ENCODE data around the gene ZNF507. TPM values are rescaled to one million over a fixed set of nuclear protein-coding genes. Genes with fewer than 3 reads are reported as not detected.

Gene ZNF507
- total RNA-seq, 1 experiment from 2014 or later: 31.1 TPM

DNA sequence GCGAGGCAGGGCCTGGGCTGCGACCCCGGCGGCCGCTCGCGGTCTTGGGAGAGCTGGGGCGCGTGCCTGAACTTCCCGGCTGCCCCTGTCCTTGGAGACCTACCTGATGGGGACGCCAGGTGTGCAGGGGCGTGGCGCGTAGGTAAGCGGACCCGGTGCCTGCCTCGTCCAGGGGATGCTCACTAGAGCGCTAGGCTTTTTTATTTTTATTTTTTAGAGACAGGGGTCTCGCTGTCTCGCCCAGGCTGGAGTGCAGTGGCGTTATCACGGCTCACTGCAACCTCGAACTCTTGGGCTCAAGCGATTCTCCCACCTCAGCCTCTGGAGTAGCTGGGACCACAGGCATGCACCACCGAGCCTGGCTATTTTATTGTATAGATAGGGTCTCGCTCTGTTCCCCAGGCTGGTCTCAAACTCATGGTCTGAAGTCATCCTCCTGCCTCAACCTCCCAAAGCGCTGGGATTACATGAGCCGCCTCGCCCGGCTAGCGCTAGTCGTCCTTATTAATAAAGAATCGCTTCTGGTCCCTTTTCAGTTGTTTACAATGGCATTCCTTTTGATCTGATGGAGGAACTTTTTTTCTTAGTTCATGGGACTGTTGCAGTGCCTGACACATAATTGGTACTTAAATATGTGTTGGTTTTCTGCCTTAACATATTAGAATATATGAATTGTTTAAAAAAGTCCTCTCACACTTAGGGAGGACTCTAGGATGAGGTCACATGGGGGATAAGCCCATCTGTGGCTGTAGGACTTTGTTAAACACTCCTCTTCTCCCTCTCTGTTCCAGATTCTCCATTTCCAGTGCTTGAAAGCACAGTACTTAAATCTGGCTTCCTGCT lies 61.0 kb downstream of the ZNF507 start:
- H2BK5ac ChIP-seq (ENCODE audit: insufficient read length, low read length): no peak overlapping the region
- TF ChIP-seq, protein P1, sequence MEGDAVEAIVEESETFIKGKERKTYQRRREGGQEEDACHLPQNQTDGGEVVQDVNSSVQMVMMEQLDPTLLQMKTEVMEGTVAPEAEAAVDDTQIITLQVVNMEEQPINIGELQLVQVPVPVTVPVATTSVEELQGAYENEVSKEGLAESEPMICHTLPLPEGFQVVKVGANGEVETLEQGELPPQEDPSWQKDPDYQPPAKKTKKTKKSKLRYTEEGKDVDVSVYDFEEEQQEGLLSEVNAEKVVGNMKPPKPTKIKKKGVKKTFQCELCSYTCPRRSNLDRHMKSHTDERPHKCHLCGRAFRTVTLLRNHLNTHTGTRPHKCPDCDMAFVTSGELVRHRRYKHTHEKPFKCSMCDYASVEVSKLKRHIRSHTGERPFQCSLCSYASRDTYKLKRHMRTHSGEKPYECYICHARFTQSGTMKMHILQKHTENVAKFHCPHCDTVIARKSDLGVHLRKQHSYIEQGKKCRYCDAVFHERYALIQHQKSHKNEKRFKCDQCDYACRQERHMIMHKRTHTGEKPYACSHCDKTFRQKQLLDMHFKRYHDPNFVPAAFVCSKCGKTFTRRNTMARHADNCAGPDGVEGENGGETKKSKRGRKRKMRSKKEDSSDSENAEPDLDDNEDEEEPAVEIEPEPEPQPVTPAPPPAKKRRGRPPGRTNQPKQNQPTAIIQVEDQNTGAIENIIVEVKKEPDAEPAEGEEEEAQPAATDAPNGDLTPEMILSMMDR (conservative IDR thresholded peaks at IDR 0.05): no peak
- no peak overlapping the region for H2BK20ac ChIP-seq (ENCODE audit: low read depth, low read length, poor library complexity, severe bottlenecking)
- H3K79me1 ChIP-seq (ENCODE audit: insufficient read depth, low read depth, low read length, poor library complexity, severe bottlenecking): peaks cover 5% of the 10 kb centered on the region
- H3K56ac ChIP-seq (ENCODE audit: insufficient read length, low read depth, low read length): no peak overlapping the region
- peak overlapping the region; percentile 79 for H3K4me2 ChIP-seq (ENCODE audit: insufficient read depth, insufficient read length, low read length)
- Mint-ChIP-seq H3K4me3 (peak overlapping the region; percentile 82 to 91), H3K9me3 (no peaks in the 10 kb centered on the region), H3K36me3 (ENCODE audit: insufficient read depth in 1 of 3, low read depth in 3 of 3) (peaks cover 24 to 38% (median 37%) of the 10 kb centered on the region in 3 experiments), H3K27ac (peak overlapping the region in 2 of 3 experiments; percentile 44 to 46; a peak in 2 of 7 replicates), H3K27me3 (ENCODE audit: low read depth) (no peaks in the 10 kb centered on the region), H3K4me1 (peaks cover 30 to 31% of the 10 kb centered on the region in 2 experiments)
- no peaks in the 10 kb centered on the region for H4K20me1 ChIP-seq (ENCODE audit: control insufficient read depth, insufficient read depth, insufficient read length)
- H2BK15ac ChIP-seq (ENCODE audit: low read depth, low read length): no peak overlapping the region
- no peak for DNase-seq
- no peak overlapping the region for H2BK12ac ChIP-seq (ENCODE audit: insufficient read length, low read depth, low read length)
- H3K4ac ChIP-seq (ENCODE audit: low read depth, low read length): no peak overlapping the region
- H3K9ac ChIP-seq (ENCODE audit: extremely low read depth, insufficient read length, low read length): peak overlapping the region; percentile 20
- no peaks in the 10 kb centered on the region for H3K27me3 ChIP-seq (ENCODE audit: insufficient read depth, low read length)
- H4K8ac ChIP-seq (replicated peaks; ENCODE audit: insufficient read length, low read depth, low read length): no peak overlapping the region
- H3K23me2 ChIP-seq (ENCODE audit: insufficient read length, low read depth, low read length, poor library complexity, severe bottlenecking): peaks cover 8% of the 10 kb centered on the region
- no peak overlapping the region for H2AK5ac ChIP-seq (ENCODE audit: insufficient read length, low read length)
- no peak overlapping the region for H4K5ac ChIP-seq (ENCODE audit: insufficient read length, low read depth, low read length)
- H3K27ac ChIP-seq (ENCODE audit: insufficient read length, low read depth, low read length): no peak overlapping the region
- WGBS (ENCODE audit: extremely low coverage, insufficient read length, low lambda C conversion rate): no CpG with 5 or more reads among the region's 33 CpGs
- no peaks in the 10 kb centered on the region for H3K9me3 ChIP-seq (ENCODE audit: control insufficient read depth, low read depth, low read length)
- peaks cover 5% of the 10 kb centered on the region; the same call in 1 of the 2 replicates for H3K79me2 ChIP-seq (ENCODE audit: insufficient read depth, low read length)
- no peak overlapping the region; the same call in 1 of the 2 replicates for H3K14ac ChIP-seq (ENCODE audit: insufficient read depth, low read length)
- H3T11ph ChIP-seq (ENCODE audit: low read length): no peak overlapping the region
- H3K18ac ChIP-seq (ENCODE audit: insufficient read length, low read depth, low read length): no peak overlapping the region
- H4K91ac ChIP-seq (ENCODE audit: insufficient read length, low read depth, low read length): no peak overlapping the region
- H2BK120ac ChIP-seq (ENCODE audit: low read depth, low read length, poor library complexity, severe bottlenecking): no peak overlapping the region
- peaks cover 7% of the 10 kb centered on the region; the same call in 1 of the 2 replicates for H3K4me1 ChIP-seq (ENCODE audit: insufficient read depth, low read length)
- H3K23ac ChIP-seq (ENCODE audit: insufficient read length, low read depth, low read length): no peak overlapping the region
- H2AFZ ChIP-seq (ENCODE audit: low read length): no peak overlapping the region

Data from H9 (cell line).